Measurements from ENCODE around the gene LDHAL6A.

Gene LDHAL6A

GRCh38 chr11:18463439-18463838 lies 7.8 kb downstream of the LDHAL6A start:
- no peak for DNase-seq (ENCODE audit: low read depth)
- TF ChIP-seq, protein P1, sequence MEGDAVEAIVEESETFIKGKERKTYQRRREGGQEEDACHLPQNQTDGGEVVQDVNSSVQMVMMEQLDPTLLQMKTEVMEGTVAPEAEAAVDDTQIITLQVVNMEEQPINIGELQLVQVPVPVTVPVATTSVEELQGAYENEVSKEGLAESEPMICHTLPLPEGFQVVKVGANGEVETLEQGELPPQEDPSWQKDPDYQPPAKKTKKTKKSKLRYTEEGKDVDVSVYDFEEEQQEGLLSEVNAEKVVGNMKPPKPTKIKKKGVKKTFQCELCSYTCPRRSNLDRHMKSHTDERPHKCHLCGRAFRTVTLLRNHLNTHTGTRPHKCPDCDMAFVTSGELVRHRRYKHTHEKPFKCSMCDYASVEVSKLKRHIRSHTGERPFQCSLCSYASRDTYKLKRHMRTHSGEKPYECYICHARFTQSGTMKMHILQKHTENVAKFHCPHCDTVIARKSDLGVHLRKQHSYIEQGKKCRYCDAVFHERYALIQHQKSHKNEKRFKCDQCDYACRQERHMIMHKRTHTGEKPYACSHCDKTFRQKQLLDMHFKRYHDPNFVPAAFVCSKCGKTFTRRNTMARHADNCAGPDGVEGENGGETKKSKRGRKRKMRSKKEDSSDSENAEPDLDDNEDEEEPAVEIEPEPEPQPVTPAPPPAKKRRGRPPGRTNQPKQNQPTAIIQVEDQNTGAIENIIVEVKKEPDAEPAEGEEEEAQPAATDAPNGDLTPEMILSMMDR (conservative IDR thresholded peaks at IDR 0.05; ENCODE audit: low read depth, low read length): no peak

GRCh38 chr11:18466402-18466801 lies 10.7 kb downstream of the LDHAL6A start:
- no peak for DNase-seq (ENCODE audit: low read depth)
- TF ChIP-seq, protein P1 (conservative IDR thresholded peaks at IDR 0.05; ENCODE audit: low read depth, low read length): no peak

More at GRCh38 chr11:18463439-18463838, 7.8 kb downstream of the LDHAL6A start:
- no peak overlapping the region for H3K4me3 ChIP-seq (ENCODE audit: low read depth, low read length)

DNA sequence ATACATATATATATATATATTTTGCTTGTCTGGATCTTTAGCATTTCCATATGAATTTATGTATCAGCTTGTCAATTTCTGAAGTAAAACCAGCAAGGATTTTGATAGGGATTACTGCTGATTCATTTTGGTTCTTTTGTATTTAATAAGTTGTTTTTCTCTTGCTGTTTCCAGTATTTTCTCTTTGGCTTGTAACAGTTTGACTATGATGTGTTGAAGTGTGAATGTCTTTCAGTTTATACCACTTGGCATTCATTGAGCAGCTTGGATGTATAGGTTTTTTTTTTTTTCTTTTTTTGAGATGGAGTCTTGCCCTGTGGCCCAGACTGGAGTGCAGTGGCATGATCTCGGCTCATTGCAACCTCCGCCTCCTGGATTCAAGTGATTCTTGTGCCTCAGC lies 12.4 kb downstream of the LDHAL6A start:
- TF ChIP-seq, protein P1 (conservative IDR thresholded peaks at IDR 0.05; ENCODE audit: low read depth, low read length): no peak
- no peak for DNase-seq (ENCODE audit: low read depth)
- H3K4me3 ChIP-seq (ENCODE audit: low read depth, low read length): no peak overlapping the region

More at GRCh38 chr11:18466402-18466801, 10.7 kb downstream of the LDHAL6A start:
- no peak overlapping the region for H3K4me3 ChIP-seq (ENCODE audit: low read depth, low read length)

DNA sequence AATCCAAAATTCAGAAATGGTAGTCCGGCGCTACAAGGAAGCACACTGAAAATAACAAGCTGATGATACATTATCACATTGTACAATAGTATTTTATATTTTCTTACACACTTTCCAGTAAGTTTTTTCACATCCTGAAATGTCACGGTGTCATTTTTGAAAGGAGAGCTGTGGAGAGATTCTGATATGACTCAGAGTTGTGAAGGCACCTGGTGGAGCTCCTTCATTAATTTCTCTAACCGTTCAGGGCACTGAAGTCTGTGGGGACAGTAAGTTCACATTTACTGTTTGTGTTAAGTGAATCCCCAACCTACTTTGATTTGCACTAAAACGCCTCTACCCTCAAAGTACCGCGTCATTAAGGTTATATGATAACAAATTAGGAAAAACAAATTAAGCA lies 13.3 kb downstream of the LDHAL6A start:
- H3K4me3 ChIP-seq (ENCODE audit: low read depth, low read length): no peak overlapping the region
- DNase-seq (ENCODE audit: low read depth): no peak
- TF ChIP-seq, protein P1 (conservative IDR thresholded peaks at IDR 0.05; ENCODE audit: low read depth, low read length): no peak

DNA sequence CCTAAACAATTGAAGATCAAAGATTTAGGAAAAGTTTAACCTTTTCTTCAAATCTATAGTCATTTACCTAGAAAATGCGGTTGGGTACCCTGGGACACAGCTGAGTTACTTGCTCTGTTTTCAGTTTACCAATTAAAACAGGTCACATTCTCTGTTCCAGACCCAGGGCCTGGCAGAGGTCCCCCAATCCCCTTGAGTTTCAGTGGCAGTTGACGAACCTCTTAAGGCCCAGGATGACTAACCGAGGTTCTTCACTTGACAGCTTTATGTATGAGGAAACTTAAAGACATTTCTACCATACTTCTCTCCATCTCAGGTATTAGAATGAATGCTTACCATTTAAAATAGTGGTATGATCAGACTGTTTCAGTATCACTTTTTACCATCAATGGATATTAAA lies 16.3 kb downstream of the LDHAL6A start:
- no peak overlapping the region for H3K4me3 ChIP-seq (ENCODE audit: low read depth, low read length)
- TF ChIP-seq, protein P1 (conservative IDR thresholded peaks at IDR 0.05; ENCODE audit: low read depth, low read length): no peak
- no peak for DNase-seq (ENCODE audit: low read depth)

DNA sequence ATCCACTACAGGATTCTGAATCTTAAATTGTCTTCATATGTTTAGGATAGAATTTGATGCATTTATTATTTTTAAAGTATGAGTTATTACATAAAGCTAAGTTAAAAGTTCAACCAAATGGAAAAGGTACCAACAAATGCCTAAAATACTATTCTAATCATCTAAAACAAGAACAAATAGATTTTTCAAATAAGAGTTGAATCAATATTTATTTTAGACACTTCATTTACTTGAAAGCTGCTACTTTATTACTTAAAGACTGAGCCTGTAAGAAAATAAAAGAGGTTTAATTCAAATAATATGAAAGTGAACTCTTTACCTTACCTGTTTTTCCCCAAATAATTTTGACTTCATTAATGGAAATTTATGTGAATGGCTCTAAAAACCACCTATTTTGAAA lies 16.9 kb downstream of the LDHAL6A start:
- no peak for DNase-seq (ENCODE audit: low read depth)
- TF ChIP-seq, protein P1 (conservative IDR thresholded peaks at IDR 0.05; ENCODE audit: low read depth, low read length): no peak
- H3K4me3 ChIP-seq (ENCODE audit: low read depth, low read length): no peak overlapping the region

- no peak for DNase-seq (ENCODE audit: low read depth)
- no peak overlapping the region for H3K4me3 ChIP-seq (ENCODE audit: low read depth, low read length)
- TF ChIP-seq, protein P1 (conservative IDR thresholded peaks at IDR 0.05; ENCODE audit: low read depth, low read length): no peak
Measured at GRCh38 chr11:18479063-18479462, 23.4 kb downstream of the LDHAL6A start.

Data from choroid plexus epithelial cell (primary cell).